IMR-90 (cell line): ENCODE data around the gene CCDC61. TPM values are rescaled to one million over a fixed set of nuclear protein-coding genes. Genes with fewer than 3 reads are reported as not detected.

Experiments used
- ATAC-seq: fragments of 200-7000 bp; cut with Tn5 transposase; 2 replicates; pipeline ENCODE4 v1.9.1; 2020; ENCODE audit warnings: low read depth, mild to moderate bottlenecking, moderate library complexity
- BruUV-seq: library from RNA; stranded (reverse); fragments of 400-500 nt; replicated peaks from 2 replicates; lab custom pipeline; 2021; lab: Mats Ljungman, UMichigan
- CTCF ChIA-PET: fragments of 300-600 bp; formaldehyde crosslinking; extraction: SDS; loops from one replicate; lab custom pipeline; 2021; ENCODE audit warnings: antibody characterized with exemption; lab: Yijun Ruan, JAX
- POLR2A ChIA-PET: fragments of 300-600 bp; sonication (Branson Sonifier 250); formaldehyde crosslinking; loops from one replicate; lab custom pipeline; 2022; ENCODE audit warnings: antibody characterized with exemption; ENCODE audit not compliant: unreplicated experiment; lab: Charles Lee
- DNase-seq: peaks from one replicate; pipeline ENCODE4 v3.0.0; 2013
- H2AFZ ChIP-seq: replicated peaks from 2 replicates; pipeline ENCODE3; 2013; ENCODE audit warnings: low read length, mild to moderate bottlenecking; ENCODE audit not compliant: poor library complexity
- H2AK5ac ChIP-seq: 2 replicates; pipeline ENCODE4 v1.6.1; 2013; ENCODE audit warnings: low read depth, low read length, inconsistent platforms
- H2AK9ac ChIP-seq: replicated peaks from 2 replicates; pipeline ENCODE3; 2013; ENCODE audit warnings: mild to moderate bottlenecking, low read depth, low read length, moderate library complexity; ENCODE audit not compliant: poor library complexity
- H2BK120ac ChIP-seq: 2 replicates; pipeline ENCODE4 v1.6.1; 2013; ENCODE audit warnings: low read depth, low read length, inconsistent platforms
- H2BK15ac ChIP-seq: 3 replicates; pipeline ENCODE4 v1.6.1; 2013; ENCODE audit warnings: low read depth, low read length, inconsistent platforms
- H2BK20ac ChIP-seq: 2 replicates; pipeline ENCODE4 v1.6.1; 2013; ENCODE audit warnings: low read depth, mild to moderate bottlenecking, inconsistent platforms, low read length, moderate library complexity
- H2BK5ac ChIP-seq: 2 replicates; pipeline ENCODE4 v1.6.1; 2013; ENCODE audit warnings: mild to moderate bottlenecking, low read depth, low read length, inconsistent platforms; ENCODE audit not compliant: poor library complexity, severe bottlenecking
- H3K14ac ChIP-seq: replicated peaks from 2 replicates; pipeline ENCODE4 v1.6.1; 2013; ENCODE audit warnings: low read depth, low read length, inconsistent platforms
- H3K18ac ChIP-seq: 2 replicates; pipeline ENCODE4 v1.6.1; 2013; ENCODE audit warnings: low read depth, low read length, control low read depth
- H3K23ac ChIP-seq: 2 replicates; pipeline ENCODE4 v1.6.1; 2013; ENCODE audit warnings: low read depth, low read length, inconsistent platforms
- H3K27ac ChIP-seq: 2 replicates; pipeline ENCODE4 v1.5.1; 2013; ENCODE audit warnings: mild to moderate bottlenecking, control low read depth, low read length; ENCODE audit not compliant: insufficient read depth
- H3K27me3 ChIP-seq: 2 replicates; pipeline ENCODE4 v1.6.1; 2013; ENCODE audit warnings: low read length; ENCODE audit not compliant: control insufficient read depth, insufficient read depth
- H3K36me3 ChIP-seq: 2 replicates; pipeline ENCODE4 v1.6.1; 2013; ENCODE audit warnings: low read length, mixed read lengths; ENCODE audit not compliant: control insufficient read depth, insufficient read depth
- H3K4ac ChIP-seq: 2 replicates; pipeline ENCODE4 v1.6.1; 2013; ENCODE audit warnings: low read depth, low read length, inconsistent platforms
- H3K4me1 ChIP-seq: 2 replicates; pipeline ENCODE4 v1.6.1; 2013; ENCODE audit warnings: low read length, mixed read lengths; ENCODE audit not compliant: control insufficient read depth, insufficient read depth
- H3K4me2 ChIP-seq: 2 replicates; pipeline ENCODE4 v1.6.1; 2013; ENCODE audit warnings: low read depth, mild to moderate bottlenecking, control low read depth, low read length, moderate library complexity
- H3K4me3 ChIP-seq: 2 replicates; pipeline ENCODE4 v1.5.1; 2013; ENCODE audit warnings: low read depth, mild to moderate bottlenecking, control low read depth, low read length, moderate library complexity; ENCODE audit not compliant: insufficient read depth
- H3K56ac ChIP-seq: 2 replicates; pipeline ENCODE4 v1.6.1; 2013; ENCODE audit warnings: low read length, inconsistent platforms; ENCODE audit not compliant: insufficient read depth; ENCODE audit errors: extremely low read depth
- H3K79me1 ChIP-seq, 2 experiments: 2 replicates each; pipeline ENCODE4 v1.6.1; 2013; ENCODE audit warnings: low read length in 2 of 2, inconsistent platforms in 1 of 2, low read depth in 1 of 2
- H3K9ac ChIP-seq: 2 replicates; pipeline ENCODE4 v1.6.1; 2013; ENCODE audit warnings: low read depth, low read length, control low read depth
- H3K9me1 ChIP-seq: 2 replicates; pipeline ENCODE4 v1.6.1; 2013; ENCODE audit warnings: low read length, inconsistent platforms; ENCODE audit not compliant: insufficient read depth
- H3K9me3 ChIP-seq: 2 replicates; pipeline ENCODE4 v1.6.1; 2013; ENCODE audit warnings: low read length; ENCODE audit not compliant: control insufficient read depth, insufficient read depth
- H4K20me1 ChIP-seq: 2 replicates; pipeline ENCODE4 v1.6.1; 2013; ENCODE audit warnings: low read length, inconsistent platforms; ENCODE audit not compliant: insufficient read depth
- H4K5ac ChIP-seq: 2 replicates; pipeline ENCODE4 v1.6.1; 2013; ENCODE audit warnings: mild to moderate bottlenecking, low read depth, low read length, control low read depth
- H4K8ac ChIP-seq, 2 experiments: 2 replicates each; pipeline ENCODE4 v1.6.1; 2013; ENCODE audit warnings: low read depth in 2 of 2, low read length in 2 of 2, control low read depth in 1 of 2, inconsistent platforms in 1 of 2
- H4K91ac ChIP-seq: 2 replicates; pipeline ENCODE4 v1.6.1; 2013; ENCODE audit warnings: low read depth, low read length, inconsistent platforms; ENCODE audit not compliant: insufficient read depth
- BHLHE40 ChIP-seq: fragments of 150-350 bp; IDR thresholded peaks from 2 replicates; pipeline ENCODE4 v1.6.1; 2016; ENCODE audit warnings: mild to moderate bottlenecking, low read depth, low read length
- CEBPB ChIP-seq: IDR thresholded peaks from 2 replicates; pipeline ENCODE4 v1.6.1; 2012; ENCODE audit warnings: low read depth, low read length, improper control_type of control experiment
- CHD1 ChIP-seq: IDR thresholded peaks from 2 replicates; pipeline ENCODE4 v1.6.1; 2012; ENCODE audit warnings: low read depth, low read length, improper control_type of control experiment
- FOS ChIP-seq: fragments of 150-350 bp; IDR thresholded peaks from 2 replicates; pipeline ENCODE4 v1.6.1; 2016; ENCODE audit warnings: low read depth, low read length
- MAFK ChIP-seq: IDR thresholded peaks from 2 replicates; pipeline ENCODE4 v1.6.1; 2012; ENCODE audit warnings: low read depth, low read length, improper control_type of control experiment
- MAZ ChIP-seq: IDR thresholded peaks from 2 replicates; pipeline ENCODE4 v1.6.1; 2012; ENCODE audit warnings: low read depth, mild to moderate bottlenecking, low read length, improper control_type of control experiment, moderate library complexity, borderline replicate concordance
- NFE2L2 ChIP-seq: fragments of 150-350 bp; IDR thresholded peaks from 2 replicates; pipeline ENCODE4 v1.6.1; 2016; ENCODE audit warnings: low read depth, mild to moderate bottlenecking, low read length
- POLR2A ChIP-seq: IDR thresholded peaks from 2 replicates; pipeline ENCODE4 v1.6.1; 2012; ENCODE audit warnings: mild to moderate bottlenecking, low read depth, low read length
- RAD21 ChIP-seq: IDR thresholded peaks from 2 replicates; pipeline ENCODE4 v1.6.1; 2012; ENCODE audit warnings: low read length, improper control_type of control experiment
- RCOR1 ChIP-seq: IDR thresholded peaks from 2 replicates; pipeline ENCODE4 v1.6.1; 2012; ENCODE audit warnings: mild to moderate bottlenecking, low read length, improper control_type of control experiment; ENCODE audit not compliant: insufficient replicate concordance
- RFX5 ChIP-seq: IDR thresholded peaks from 2 replicates; pipeline ENCODE4 v1.8.0; 2012; ENCODE audit warnings: low read depth, mild to moderate bottlenecking, low read length, moderate library complexity
- SMC3 ChIP-seq: fragments of 150-350 bp; IDR thresholded peaks from 2 replicates; pipeline ENCODE4 v1.6.1; 2016; ENCODE audit warnings: low read depth, mild to moderate bottlenecking, antibody characterized with exemption, low read length, moderate library complexity
- WGBS, 2 experiments: methylation state at CpG; one replicate each; pipeline versions ENCODE4 v1.1.5 to v1.1.7; 2013; ENCODE audit warnings: missing lambda C conversion rate in 2 of 2; ENCODE audit not compliant: insufficient read length in 1 of 2; ENCODE audit errors: extremely low coverage in 2 of 2; 5-methylcytosine and 5-hydroxymethylcytosine counted together
- dilution Hi-C: fragments of 300-500 bp; cut with HindIII; formaldehyde crosslinking; loops from one replicate; pipeline ENCODE4 v1.14.3; 2018; ENCODE audit warnings: low sequenced_read_pairs; ENCODE audit not compliant: unreplicated experiment
- in situ Hi-C: fragments of 300-500 bp; cut with MboI; formaldehyde crosslinking; loops from 3 replicates; pipeline ENCODE4 v1.14.3; 2019; ENCODE audit warnings: low sequenced_read_pairs, inconsistent platforms, mixed read lengths
- intact Hi-C: fragments of 100-400 bp; cut with micrococcal nuclease; formaldehyde crosslinking; loops from 2 replicates; pipeline ENCODE4 v1.10.0; 2022
- polyA plus RNA-seq, 3 experiments: library from polyadenylated mRNA; depleted of rRNA; stranded (reverse); fragments of >200 nt; gene quantifications; 2 replicates each; pipeline ENCODE4 v1.2.3, GENCODE V29; 2012; ENCODE audit warnings: low replicate concordance in 1 of 3
- total RNA-seq: library from RNA; depleted of rRNA; stranded (reverse); fragments of >200 nt; gene quantifications from 2 replicates; pipeline ENCODE4 v1.2.3, GENCODE V29; 2012
- TF ChIP-seq, protein P1 (sequence below): conservative IDR thresholded peaks from 2 replicates; pipeline ENCODE4 v1.5.1; 2012; ENCODE audit warnings: mild to moderate bottlenecking, low read depth, low read length, improper control_type of control experiment
- TF ChIP-seq, protein P2 (sequence below): fragments of 150-350 bp; IDR thresholded peaks from 2 replicates; pipeline ENCODE4 v1.6.1; 2016; ENCODE audit warnings: low read depth, mild to moderate bottlenecking, low read length, moderate library complexity, borderline replicate concordance
- TF ChIP-seq, protein P3 (sequence below): fragments of 150-350 bp; IDR thresholded peaks from 2 replicates; pipeline ENCODE4 v1.6.1; 2017; ENCODE audit warnings: mild to moderate bottlenecking, antibody characterized with exemption, low read length, low read depth

CCDC61 gene
- total and polyA plus RNA-seq, 2 of the 4 experiments (the other 2 are of a cell fraction): 3.2 to 9.1 TPM

DNA sequence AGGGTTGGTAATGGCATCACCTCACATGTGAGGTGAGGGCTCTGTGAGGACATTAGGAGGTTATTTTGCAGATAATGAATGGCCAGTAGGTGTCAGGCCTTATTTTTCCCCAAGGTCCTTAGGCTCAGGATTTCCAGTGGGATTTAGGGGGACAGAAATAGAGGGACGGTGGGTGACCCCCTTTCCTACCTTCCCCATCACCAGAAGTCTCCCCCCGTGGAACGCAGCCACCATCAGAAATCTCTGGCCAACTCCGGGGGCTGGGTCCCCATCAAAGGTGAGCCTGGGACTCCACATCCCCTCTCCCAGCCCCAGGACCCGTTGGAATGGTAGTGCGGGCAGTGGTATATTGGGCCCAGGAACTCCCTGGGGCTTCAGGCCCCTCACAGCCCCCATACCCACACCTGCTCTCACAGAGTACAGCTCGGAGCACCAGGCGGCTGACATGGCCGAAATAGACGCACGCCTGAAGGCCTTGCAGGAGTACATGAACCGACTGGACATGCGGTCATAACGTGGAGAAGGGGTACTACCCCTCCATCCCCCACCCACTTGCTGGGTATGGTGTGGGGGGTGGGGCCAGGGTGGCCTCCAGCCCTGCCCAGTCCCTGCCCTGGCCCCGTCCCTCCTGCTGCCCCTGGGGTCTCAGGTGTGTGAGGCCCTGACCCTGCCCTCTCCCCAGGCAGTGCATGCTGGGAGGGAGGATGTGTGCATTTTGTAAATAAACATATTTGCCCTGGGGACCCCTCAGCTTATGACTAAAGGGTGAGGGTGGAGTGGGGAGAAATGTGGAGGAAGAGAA, 22.8 kb downstream of the CCDC61 start:
- no peak overlapping the region for H3K4ac ChIP-seq
- no peak overlapping the region for H2BK15ac ChIP-seq
- no peak overlapping the region for H3K23ac ChIP-seq
- dilution Hi-C loops (no loop called here), intact Hi-C loops (no loop called here), in situ Hi-C loops (no loop called here)
- peaks cover 21% of the 10 kb centered on the region for H4K20me1 ChIP-seq
- peaks cover 18% of the 10 kb centered on the region for H3K27me3 ChIP-seq
- H2BK5ac ChIP-seq: no peak overlapping the region
- ATAC-seq (no peak), DNase-seq (no peak)
- no TSS peak for BruUV-seq
- H2AK9ac ChIP-seq: no peak overlapping the region
- H3K4me3 ChIP-seq: no peak overlapping the region
- H3K27ac ChIP-seq: no peak overlapping the region
- no peak overlapping the region for H2AK5ac ChIP-seq
- H2AFZ ChIP-seq: no peak overlapping the region
- no peaks in the 10 kb centered on the region for H3K9me3 ChIP-seq
- H4K8ac ChIP-seq: no peak overlapping the region
- no peak overlapping the region for H4K91ac ChIP-seq
- H3K18ac ChIP-seq: no peak overlapping the region
- H3K56ac ChIP-seq: no peak overlapping the region
- H3K36me3 ChIP-seq: no peaks in the 10 kb centered on the region
- H4K5ac ChIP-seq: no peak overlapping the region
- WGBS, 2 experiments: no CpG with 5 or more reads among the region's 15 CpGs
- no peak overlapping the region for H2BK20ac ChIP-seq
- peaks cover 7% of the 10 kb centered on the region; the same call in 1 of the 2 replicates for H3K4me1 ChIP-seq
- H3K9me1 ChIP-seq: peaks cover 3% of the 10 kb centered on the region; the same call in 1 of the 2 replicates
- H3K14ac ChIP-seq: no peak overlapping the region
- H3K79me1 ChIP-seq: no peaks in the 10 kb centered on the region
- ChIA-PET POLR2A (no interaction called here), CTCF (interaction anchor here (0.5 to 1.9 kb wide), 4 partner anchors 9 to 271 kb away, joined by 4 to 11 read pairs (median 5); partner anchors contain the start of gene CCDC61)
- no peak overlapping the region for H3K9ac ChIP-seq
- no peak overlapping the region for H3K4me2 ChIP-seq
- no peak overlapping the region for H2BK120ac ChIP-seq
- no peak for TF ChIP-seq SMC3
- no peak for TF ChIP-seq RCOR1
- no peak for TF ChIP-seq FOS
- no peak for TF ChIP-seq POLR2A
- TF ChIP-seq MAZ: no peak
- TF ChIP-seq NFE2L2: no peak
- no peak for TF ChIP-seq BHLHE40
- no peak for TF ChIP-seq MAFK
- TF ChIP-seq, protein P1, sequence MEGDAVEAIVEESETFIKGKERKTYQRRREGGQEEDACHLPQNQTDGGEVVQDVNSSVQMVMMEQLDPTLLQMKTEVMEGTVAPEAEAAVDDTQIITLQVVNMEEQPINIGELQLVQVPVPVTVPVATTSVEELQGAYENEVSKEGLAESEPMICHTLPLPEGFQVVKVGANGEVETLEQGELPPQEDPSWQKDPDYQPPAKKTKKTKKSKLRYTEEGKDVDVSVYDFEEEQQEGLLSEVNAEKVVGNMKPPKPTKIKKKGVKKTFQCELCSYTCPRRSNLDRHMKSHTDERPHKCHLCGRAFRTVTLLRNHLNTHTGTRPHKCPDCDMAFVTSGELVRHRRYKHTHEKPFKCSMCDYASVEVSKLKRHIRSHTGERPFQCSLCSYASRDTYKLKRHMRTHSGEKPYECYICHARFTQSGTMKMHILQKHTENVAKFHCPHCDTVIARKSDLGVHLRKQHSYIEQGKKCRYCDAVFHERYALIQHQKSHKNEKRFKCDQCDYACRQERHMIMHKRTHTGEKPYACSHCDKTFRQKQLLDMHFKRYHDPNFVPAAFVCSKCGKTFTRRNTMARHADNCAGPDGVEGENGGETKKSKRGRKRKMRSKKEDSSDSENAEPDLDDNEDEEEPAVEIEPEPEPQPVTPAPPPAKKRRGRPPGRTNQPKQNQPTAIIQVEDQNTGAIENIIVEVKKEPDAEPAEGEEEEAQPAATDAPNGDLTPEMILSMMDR: no peak
- no peak for TF ChIP-seq RAD21
- TF ChIP-seq, protein P2, sequence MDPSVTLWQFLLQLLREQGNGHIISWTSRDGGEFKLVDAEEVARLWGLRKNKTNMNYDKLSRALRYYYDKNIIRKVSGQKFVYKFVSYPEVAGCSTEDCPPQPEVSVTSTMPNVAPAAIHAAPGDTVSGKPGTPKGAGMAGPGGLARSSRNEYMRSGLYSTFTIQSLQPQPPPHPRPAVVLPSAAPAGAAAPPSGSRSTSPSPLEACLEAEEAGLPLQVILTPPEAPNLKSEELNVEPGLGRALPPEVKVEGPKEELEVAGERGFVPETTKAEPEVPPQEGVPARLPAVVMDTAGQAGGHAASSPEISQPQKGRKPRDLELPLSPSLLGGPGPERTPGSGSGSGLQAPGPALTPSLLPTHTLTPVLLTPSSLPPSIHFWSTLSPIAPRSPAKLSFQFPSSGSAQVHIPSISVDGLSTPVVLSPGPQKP: no peak
- no peak for TF ChIP-seq RFX5
- TF ChIP-seq, protein P3, sequence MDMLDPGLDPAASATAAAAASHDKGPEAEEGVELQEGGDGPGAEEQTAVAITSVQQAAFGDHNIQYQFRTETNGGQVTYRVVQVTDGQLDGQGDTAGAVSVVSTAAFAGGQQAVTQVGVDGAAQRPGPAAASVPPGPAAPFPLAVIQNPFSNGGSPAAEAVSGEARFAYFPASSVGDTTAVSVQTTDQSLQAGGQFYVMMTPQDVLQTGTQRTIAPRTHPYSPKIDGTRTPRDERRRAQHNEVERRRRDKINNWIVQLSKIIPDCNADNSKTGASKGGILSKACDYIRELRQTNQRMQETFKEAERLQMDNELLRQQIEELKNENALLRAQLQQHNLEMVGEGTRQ: no peak
- TF ChIP-seq CEBPB: no peak
- TF ChIP-seq CHD1: no peak
